GM18858 (cell line): ENCODE results near the gene TMEM209.
A peak's percentile ranks its signal among the peaks of the same experiment; 100 is the strongest.
"Not testable (repeated sequence)": the region's sequence is repeated elsewhere in the genome, so short reads cannot be mapped to it uniquely, and the experiment has no call there.

ENCODE experiments used
- ATAC-seq: cut with Tn5 transposase; IDR thresholded peaks from one replicate; pipeline ENCODE4 v1.9.1; 2021; ENCODE audit not compliant: unreplicated experiment

TMEM209 gene

GRCh38 chr7:130205084-130205947 is at the start of gene TMEM209:
Gene TMEM209 (minus strand): TSS chr7:130205406. CDS start chr7:130205375, 31 bp downstream.
- ATAC-seq: peak; percentile 96

GRCh38 chr7:130254555-130254954 is 49.3 kb upstream of the TMEM209 start:
- ATAC-seq: no peak

- not testable (repeated sequence) for ATAC-seq
Measured at GRCh38 chr7:130249626-130250025, 44.4 kb upstream of the TMEM209 start.

GRCh38 chr7:130248842-130249241 is 43.6 kb upstream of the TMEM209 start:
- not testable (repeated sequence) for ATAC-seq

- ATAC-seq: not testable (repeated sequence)
Measured at GRCh38 chr7:130246491-130246890, 41.3 kb upstream of the TMEM209 start.

GRCh38 chr7:130243486-130243885 is 38.3 kb upstream of the TMEM209 start:
- not testable (repeated sequence) for ATAC-seq

GRCh38 chr7:130242198-130243014 is 37.2 kb upstream of the TMEM209 start:
- no peak for ATAC-seq

GRCh38 chr7:130240240-130240639 is 35.0 kb upstream of the TMEM209 start:
- ATAC-seq: no peak

GRCh38 chr7:130236361-130236760 is 31.2 kb upstream of the TMEM209 start:
- ATAC-seq: not testable (repeated sequence)

- no peak for ATAC-seq
Measured at GRCh38 chr7:130234078-130234477, 28.9 kb upstream of the TMEM209 start.

- ATAC-seq: no peak
Measured at GRCh38 chr7:130232209-130232608, 27.0 kb upstream of the TMEM209 start.

- ATAC-seq: no peak
Measured at GRCh38 chr7:130231792-130232191, 26.6 kb upstream of the TMEM209 start.

GRCh38 chr7:130229981-130230380 is 24.8 kb upstream of the TMEM209 start:
- not testable (repeated sequence) for ATAC-seq

- no peak for ATAC-seq
Measured at GRCh38 chr7:130228840-130229502, 23.8 kb upstream of the TMEM209 start.

GRCh38 chr7:130227883-130228575 is 22.8 kb upstream of the TMEM209 start:
- ATAC-seq: no peak

GRCh38 chr7:130226333-130226732 is 21.1 kb upstream of the TMEM209 start:
- no peak for ATAC-seq

- ATAC-seq: not testable (repeated sequence)
Measured at GRCh38 chr7:130224923-130225322, 19.7 kb upstream of the TMEM209 start.

GRCh38 chr7:130224210-130224609 is 19.0 kb upstream of the TMEM209 start:
- ATAC-seq: no peak

- no peak for ATAC-seq
Measured at GRCh38 chr7:130223646-130224045, 18.4 kb upstream of the TMEM209 start.

GRCh38 chr7:130221746-130222145 is 16.5 kb upstream of the TMEM209 start:
- no peak for ATAC-seq

GRCh38 chr7:130219871-130220270 is 14.7 kb upstream of the TMEM209 start:
- no peak for ATAC-seq
